OCI-LY7 (cell line): ENCODE data around the gene MYBL2. TPM values are rescaled to one million over a fixed set of nuclear protein-coding genes. Genes with fewer than 3 reads are reported as not detected.

Source experiments
- BruUV-seq: library from RNA; stranded (reverse); fragments of 400-500 nt; replicated peaks from 2 replicates; lab custom pipeline; 2021; lab: Mats Ljungman, UMichigan
- CTCF ChIA-PET: fragments of 300-600 bp; sonication (Branson Sonifier 250); formaldehyde crosslinking; loops from one replicate; lab custom pipeline; 2022; ENCODE audit warnings: antibody characterized with exemption; ENCODE audit not compliant: unreplicated experiment; lab: Charles Lee
- POLR2A ChIA-PET: fragments of 300-600 bp; sonication (Branson Sonifier 250); formaldehyde crosslinking; loops from one replicate; lab custom pipeline; 2022; ENCODE audit warnings: antibody characterized with exemption; lab: Charles Lee
- DNase-seq: peaks from one replicate; pipeline ENCODE4 v3.0.0-alpha.2; 2015; ENCODE audit warnings: low spot score
- H2AFZ ChIP-seq: fragments of 200-600 bp; sonication (generic), shearing (Covaris generic); 2 replicates; pipeline ENCODE4 v1.6.1; 2014; ENCODE audit warnings: mild to moderate bottlenecking, antibody characterized with exemption, low read length, moderate library complexity
- H3K27ac ChIP-seq: fragments of 200-600 bp; sonication (generic); 2 replicates; pipeline ENCODE4 v1.5.1; 2014; ENCODE audit warnings: mixed run types, low read depth, mild to moderate bottlenecking, moderate library complexity, low read length, inconsistent platforms; ENCODE audit not compliant: poor library complexity, severe bottlenecking
- H3K36me3 ChIP-seq: fragments of 200-600 bp; sonication (generic); 2 replicates; pipeline ENCODE4 v1.6.1; 2014; ENCODE audit warnings: mild to moderate bottlenecking, antibody characterized with exemption, low read length, moderate library complexity, mixed read lengths; ENCODE audit not compliant: insufficient read depth
- H3K4me1 ChIP-seq: fragments of 200-600 bp; sonication (generic); 2 replicates; pipeline ENCODE4 v1.5.1; 2014; ENCODE audit warnings: mild to moderate bottlenecking, low read length; ENCODE audit not compliant: insufficient read depth, poor library complexity, severe bottlenecking
- H3K4me2 ChIP-seq: fragments of 200-600 bp; sonication (generic); 2 replicates; pipeline ENCODE4 v1.6.1; 2014; ENCODE audit warnings: mild to moderate bottlenecking, low read length
- H3K4me3 ChIP-seq: fragments of 200-600 bp; sonication (generic); 2 replicates; pipeline ENCODE4 v1.5.1; 2014; ENCODE audit warnings: mild to moderate bottlenecking, low read depth, low read length; ENCODE audit not compliant: poor library complexity, severe bottlenecking
- H3K79me2 ChIP-seq: fragments of 200-600 bp; sonication (generic); 2 replicates; pipeline ENCODE4 v1.6.1; 2016; ENCODE audit warnings: low read depth, mild to moderate bottlenecking, low read length, moderate library complexity, mixed read lengths; ENCODE audit not compliant: insufficient read depth
- H3K9me2 ChIP-seq: fragments of 200-600 bp; sonication (generic); 2 replicates; pipeline ENCODE4 v1.6.1; 2016; ENCODE audit warnings: mild to moderate bottlenecking, low read length, mixed read lengths; ENCODE audit not compliant: insufficient read depth
- H3K9me3 ChIP-seq: fragments of 200-600 bp; sonication (generic); 2 replicates; pipeline ENCODE4 v1.6.1; 2014; ENCODE audit warnings: mild to moderate bottlenecking, mixed run types, low read length, mixed read lengths
- H4K20me1 ChIP-seq: fragments of 200-600 bp; sonication (generic); 2 replicates; pipeline ENCODE4 v1.6.1; 2014; ENCODE audit warnings: mild to moderate bottlenecking, antibody characterized with exemption, low read length, moderate library complexity, mixed read lengths; ENCODE audit not compliant: insufficient read depth
- EZH2phosphoT487 ChIP-seq: fragments of 200-600 bp; sonication (generic); IDR thresholded peaks from 2 replicates; pipeline ENCODE4 v1.6.1; 2018; ENCODE audit warnings: low read depth, borderline replicate concordance, mild to moderate bottlenecking, mixed run types, antibody characterized with exemption, low read length, moderate library complexity, mixed read lengths
- intact Hi-C: fragments of 100-400 bp; cut with micrococcal nuclease; formaldehyde crosslinking; loops from one replicate; pipeline ENCODE4 v1.10.0; 2022; ENCODE audit not compliant: unreplicated experiment
- total RNA-seq, 2 experiments: library from RNA; depleted of rRNA in 1 of 2; stranded (reverse); fragments of >200 nt in 1 of 2; shearing (Covaris generic) in 1 of 2; gene quantifications; 2 replicates each; pipeline ENCODE4 v1.2.3, GENCODE V29; 2014 to 2022
- TF ChIP-seq, protein P1 (sequence below): fragments of 200-600 bp; sonication (generic); conservative IDR thresholded peaks from 2 replicates; pipeline ENCODE4 v1.5.1; 2014; ENCODE audit warnings: mild to moderate bottlenecking, antibody characterized with exemption, low read length, moderate library complexity, mixed read lengths

The MYBL2 gene
- total RNA-seq, 2 experiments from 2014 or later, result 268 to 472 TPM

DNA sequence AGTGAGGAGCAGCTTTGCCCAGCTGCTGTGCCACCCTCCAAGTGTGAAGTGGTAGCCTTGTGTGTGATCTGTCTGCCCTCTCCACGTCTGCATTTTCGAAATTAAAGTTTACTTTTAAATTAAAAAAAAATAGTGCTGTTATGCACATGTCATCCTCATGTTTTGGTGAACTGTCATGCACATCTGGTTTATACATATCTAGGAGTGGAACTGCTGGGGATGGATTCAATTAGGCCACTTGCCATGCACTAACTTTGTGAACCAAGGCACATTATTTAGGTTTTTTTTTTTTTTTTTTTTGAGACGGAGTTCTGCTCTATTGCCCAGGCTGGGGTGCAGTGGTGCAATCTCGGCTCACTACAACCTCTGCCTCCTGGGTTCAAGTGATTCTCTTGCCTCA lies 56.3 kb downstream of the MYBL2 start:
- Histone ChIP-seq H4K20me1 (no peaks in the 10 kb centered on the region), H3K27ac (peak overlapping the region; percentile 84), H3K4me1 (peaks cover 83% of the 10 kb centered on the region), H3K9me3 (no peaks in the 10 kb centered on the region), H3K79me2 (no peaks in the 10 kb centered on the region), H3K4me3 (no peak overlapping the region), H2AFZ (peak overlapping the region; percentile 26; the same call in 1 of the 2 replicates), H3K9me2 (no peaks in the 10 kb centered on the region), H3K36me3 (peaks cover 22% of the 10 kb centered on the region), H3K4me2 (peak overlapping the region; percentile 36)
- no peak for TF ChIP-seq EZH2phosphoT487
- TF ChIP-seq, protein P1, sequence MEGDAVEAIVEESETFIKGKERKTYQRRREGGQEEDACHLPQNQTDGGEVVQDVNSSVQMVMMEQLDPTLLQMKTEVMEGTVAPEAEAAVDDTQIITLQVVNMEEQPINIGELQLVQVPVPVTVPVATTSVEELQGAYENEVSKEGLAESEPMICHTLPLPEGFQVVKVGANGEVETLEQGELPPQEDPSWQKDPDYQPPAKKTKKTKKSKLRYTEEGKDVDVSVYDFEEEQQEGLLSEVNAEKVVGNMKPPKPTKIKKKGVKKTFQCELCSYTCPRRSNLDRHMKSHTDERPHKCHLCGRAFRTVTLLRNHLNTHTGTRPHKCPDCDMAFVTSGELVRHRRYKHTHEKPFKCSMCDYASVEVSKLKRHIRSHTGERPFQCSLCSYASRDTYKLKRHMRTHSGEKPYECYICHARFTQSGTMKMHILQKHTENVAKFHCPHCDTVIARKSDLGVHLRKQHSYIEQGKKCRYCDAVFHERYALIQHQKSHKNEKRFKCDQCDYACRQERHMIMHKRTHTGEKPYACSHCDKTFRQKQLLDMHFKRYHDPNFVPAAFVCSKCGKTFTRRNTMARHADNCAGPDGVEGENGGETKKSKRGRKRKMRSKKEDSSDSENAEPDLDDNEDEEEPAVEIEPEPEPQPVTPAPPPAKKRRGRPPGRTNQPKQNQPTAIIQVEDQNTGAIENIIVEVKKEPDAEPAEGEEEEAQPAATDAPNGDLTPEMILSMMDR, result no peak
- ChIA-PET POLR2A (interaction anchor here (0.6 to 1.1 kb wide), 6 partner anchors 8 to 234 kb away, joined by 3 to 7 read pairs (median 4); no protein-coding TSS in a partner anchor), CTCF (no interaction called here)
- DNase-seq, result no peak
- no TSS peak for BruUV-seq
- intact Hi-C loops, result loop anchor here (5.0 kb wide), 1 partner anchor 41 kb away; no protein-coding TSS in a partner anchor

DNA sequence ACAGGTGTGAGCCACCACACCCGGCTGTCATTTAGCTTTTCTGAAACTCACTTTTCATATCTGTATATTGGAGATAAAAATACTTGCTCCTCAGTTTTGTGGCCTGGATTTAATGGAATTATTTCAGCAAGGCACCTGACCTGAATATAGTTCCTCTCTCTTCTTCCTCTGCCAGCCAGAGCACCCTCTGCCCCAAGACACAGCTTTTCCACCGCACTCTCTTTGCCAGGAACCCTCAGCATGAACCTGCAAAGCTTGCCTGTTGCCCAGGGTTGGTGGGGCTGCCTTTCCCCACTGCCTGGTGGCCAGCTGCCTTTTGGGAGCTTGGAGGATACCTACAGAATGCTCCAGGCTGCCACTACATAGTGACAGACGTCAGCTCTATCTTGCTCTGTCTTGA lies 56.8 kb downstream of the MYBL2 start:
- no peak for TF ChIP-seq EZH2phosphoT487
- TF ChIP-seq, protein P1, result no peak
- Histone ChIP-seq H3K4me2 (peak overlapping the region; percentile 36), H3K9me3 (no peaks in the 10 kb centered on the region), H3K36me3 (peaks cover 16% of the 10 kb centered on the region), H3K4me1 (peaks cover 88% of the 10 kb centered on the region), H4K20me1 (no peaks in the 10 kb centered on the region), H3K9me2 (no peaks in the 10 kb centered on the region), H3K4me3 (no peak overlapping the region), H3K79me2 (no peaks in the 10 kb centered on the region), H2AFZ (peak overlapping the region; percentile 35; the same call in 1 of the 2 replicates), H3K27ac (peak overlapping the region; percentile 84)
- ChIA-PET CTCF (interaction anchor here (0.6 kb wide), 1 partner anchor 39 kb away, joined by 3 read pairs; no protein-coding TSS in a partner anchor), POLR2A (interaction anchor here (0.6 to 1.1 kb wide), 7 partner anchors 9 to 234 kb away, joined by 3 to 7 read pairs (median 4); no protein-coding TSS in a partner anchor)
- intact Hi-C loops, result loop anchor here (5.0 kb wide), 1 partner anchor 41 kb away; no protein-coding TSS in a partner anchor
- no peak for DNase-seq
- no TSS peak for BruUV-seq

DNA sequence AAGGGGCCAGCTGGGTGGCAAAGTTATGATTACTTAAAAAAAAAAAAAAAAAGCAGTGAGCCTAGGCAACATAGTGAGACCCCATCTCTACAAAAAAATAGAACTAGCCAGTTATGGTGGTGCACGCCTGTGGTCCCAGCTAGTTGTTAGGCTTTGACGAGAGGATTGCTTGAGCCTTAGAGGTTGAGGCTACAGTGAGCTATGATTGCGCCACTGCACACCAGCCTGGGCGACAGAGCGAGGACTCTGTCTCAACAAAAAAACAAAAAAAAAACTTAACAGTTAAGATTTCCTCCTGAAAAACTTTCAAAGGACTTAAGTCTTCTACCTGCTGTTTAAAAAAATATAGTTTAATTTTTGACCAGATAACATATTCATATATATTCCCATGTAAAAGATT lies 57.5 kb downstream of the MYBL2 start:
- Histone ChIP-seq H3K4me3 (no peak overlapping the region), H4K20me1 (no peaks in the 10 kb centered on the region), H3K36me3 (peaks cover 10% of the 10 kb centered on the region), H3K27ac (peak overlapping the region; percentile 84), H2AFZ (peak overlapping the region; percentile 35; the same call in 1 of the 2 replicates), H3K4me2 (peak overlapping the region; percentile 36), H3K4me1 (peaks cover 95% of the 10 kb centered on the region), H3K9me2 (no peaks in the 10 kb centered on the region), H3K9me3 (no peaks in the 10 kb centered on the region), H3K79me2 (no peaks in the 10 kb centered on the region)
- POLR2A ChIA-PET, result interaction anchor here (0.7 to 1.3 kb wide), 5 partner anchors 9 to 53 kb away, joined by 3 to 5 read pairs (median 4); no protein-coding TSS in a partner anchor
- intact Hi-C loops, result loop anchor here (5.0 kb wide), 1 partner anchor 42 kb away; no protein-coding TSS in a partner anchor
- TF ChIP-seq, protein P1, result no peak
- no TSS peak for BruUV-seq
- DNase-seq, result no peak
- CTCF ChIA-PET, result no interaction called here
